ENCODE results near the gene FPR3. TPM values are rescaled to one million over a fixed set of nuclear protein-coding genes. Genes with fewer than 3 reads are reported as not detected.

The FPR3 gene
- total and polyA plus RNA-seq, 9 of the 15 experiments (the other 6 are each of a cell fraction or from before 2014, with no cell fraction given) = 0.08 to 0.51 (median 0.22) TPM; not detected in 1

DNA sequence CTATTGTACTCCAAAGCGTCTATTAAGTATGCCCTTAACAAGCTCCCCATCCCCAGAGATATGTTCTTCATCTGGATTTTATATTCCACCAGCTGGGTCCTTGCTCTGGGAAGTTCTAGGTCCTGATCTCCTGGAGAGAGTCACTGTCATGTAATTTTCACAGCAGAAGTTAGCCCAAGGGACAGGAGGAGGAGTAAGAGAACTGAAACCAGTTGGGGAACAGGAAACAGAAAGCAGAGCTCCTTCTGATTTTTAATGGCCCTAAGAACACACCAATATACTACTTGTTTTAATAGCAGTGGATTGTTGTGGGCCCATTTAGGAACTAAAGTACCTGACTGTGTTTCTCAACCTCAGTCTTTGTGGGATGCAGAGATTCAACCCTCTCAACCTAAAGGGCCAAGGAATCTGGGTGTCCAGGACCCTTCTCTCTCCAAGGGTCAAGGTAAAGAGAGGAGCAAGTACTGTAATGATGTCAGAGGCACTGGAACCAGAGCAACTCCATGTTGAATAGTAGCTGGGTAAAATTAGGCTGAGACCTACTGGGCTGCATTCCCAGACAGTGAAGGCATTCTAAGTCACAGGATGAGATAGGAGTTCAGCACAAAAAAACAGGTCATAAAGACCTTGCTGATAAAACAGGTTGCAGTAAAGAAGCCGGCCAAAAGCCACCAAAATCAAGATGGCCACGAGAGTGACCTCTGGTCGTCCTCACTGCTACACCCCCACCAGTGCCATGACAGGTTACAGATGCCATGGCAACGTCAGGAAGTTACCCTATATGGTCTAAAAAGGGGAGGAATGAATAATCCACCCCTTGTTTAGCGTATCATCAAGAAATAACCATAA is 8.1 kb upstream of the FPR3 start (continued):
- TF ChIP-seq RBM17 (IDR thresholded peaks at IDR 0.05; ENCODE audit: borderline replicate concordance, low read depth, low read length) = no peak
- TF ChIP-seq KDM4B (IDR thresholded peaks at IDR 0.05; ENCODE audit: borderline replicate concordance in 2 of 2, low read depth in 1 of 2) = no peak
- no peak for TF ChIP-seq C11orf30 (IDR thresholded peaks at IDR 0.05; ENCODE audit: low read depth)
- TF ChIP-seq ZNF347 (CRISPR knock-in tag; IDR thresholded peaks at IDR 0.05; ENCODE audit: low read depth) = no peak
- no peak for TF ChIP-seq MEIS2 (IDR thresholded peaks at IDR 0.05; ENCODE audit: partially characterized antibody)
- peak; percentile 95 for TF ChIP-seq IRF9 (tag; IDR thresholded peaks at IDR 0.05)
- TF ChIP-seq, protein P1, sequence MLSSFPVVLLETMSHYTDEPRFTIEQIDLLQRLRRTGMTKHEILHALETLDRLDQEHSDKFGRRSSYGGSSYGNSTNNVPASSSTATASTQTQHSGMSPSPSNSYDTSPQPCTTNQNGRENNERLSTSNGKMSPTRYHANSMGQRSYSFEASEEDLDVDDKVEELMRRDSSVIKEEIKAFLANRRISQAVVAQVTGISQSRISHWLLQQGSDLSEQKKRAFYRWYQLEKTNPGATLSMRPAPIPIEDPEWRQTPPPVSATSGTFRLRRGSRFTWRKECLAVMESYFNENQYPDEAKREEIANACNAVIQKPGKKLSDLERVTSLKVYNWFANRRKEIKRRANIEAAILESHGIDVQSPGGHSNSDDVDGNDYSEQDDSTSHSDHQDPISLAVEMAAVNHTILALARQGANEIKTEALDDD (IDR thresholded peaks at IDR 0.05) = no peak
- no peak for TF ChIP-seq HDAC1 (IDR thresholded peaks at IDR 0.05)
- no peak for TF ChIP-seq FOXP4 (CRISPR knock-in tag; IDR thresholded peaks at IDR 0.05; ENCODE audit: borderline replicate concordance)
- peak; percentile 97 for TF ChIP-seq ZNF79 (CRISPR knock-in tag; IDR thresholded peaks at IDR 0.05; ENCODE audit: low read depth)
- TF ChIP-seq ILK (tag; IDR thresholded peaks at IDR 0.05; ENCODE audit: borderline replicate concordance, low read depth) = peak; percentile 93
- TF ChIP-seq PKNOX1 (IDR thresholded peaks at IDR 0.05) = 0 out of 2 replicates have a peak, but pooled peaks have one; percentile 5
- TF ChIP-seq FOXJ2 (tag; IDR thresholded peaks at IDR 0.05) = no peak
- no peak for TF ChIP-seq FOXM1 (IDR thresholded peaks at IDR 0.05; ENCODE audit: low read depth)
- TF ChIP-seq FOXM1 (CRISPR knock-in tag; IDR thresholded peaks at IDR 0.05; ENCODE audit: low read depth) = no peak
- TF ChIP-seq SP2 (IDR thresholded peaks at IDR 0.05; ENCODE audit: extremely low read depth, low read depth, low read length, poor library complexity, severe bottlenecking) = no peak
- no peak for TF ChIP-seq ZBTB7A (IDR thresholded peaks at IDR 0.05; ENCODE audit: borderline replicate concordance, control insufficient read depth, low read depth, low read length)
- TF ChIP-seq MYNN (IDR thresholded peaks at IDR 0.05) = no peak
- no peak for TF ChIP-seq MYNN (CRISPR knock-in tag; IDR thresholded peaks at IDR 0.05)
- no peak for TF ChIP-seq CBX5 (IDR thresholded peaks at IDR 0.05; ENCODE audit: borderline replicate concordance, low read depth)
- no peak for TF ChIP-seq ZNF280A (IDR thresholded peaks at IDR 0.05; ENCODE audit: low read depth, partially characterized antibody)
